Sigmoid colon (tissue), 7 donors: ENCODE results near the gene ADORA3. TPM values are rescaled to one million over a fixed set of nuclear protein-coding genes. Genes with fewer than 3 reads are reported as not detected.

ENCODE experiments used
- DNase-seq: peaks from one replicate; pipeline ENCODE4 v3.0.0-alpha.2; 2019
- H3K27ac ChIP-seq, 4 donors: fragments of 200-600 bp; sonication (generic); one replicate each; pipeline ENCODE4 v1.5.1; 2016 to 2019; ENCODE audit warnings: mild to moderate bottlenecking in 1 of 4
- H3K27me3 ChIP-seq, 3 donors: fragments of 200-600 bp; sonication (generic); one replicate each; pipeline ENCODE4 v1.5.1; 2019; ENCODE audit warnings: mild to moderate bottlenecking in 1 of 3
- H3K36me3 ChIP-seq, 4 donors: fragments of 200-600 bp; sonication (generic); one replicate each; pipeline ENCODE4 v1.5.1; 2016 to 2019
- H3K4me1 ChIP-seq, 4 donors: fragments of 200-600 bp; sonication (generic); one replicate each; pipeline ENCODE4 v1.5.1; 2017 to 2019
- H3K4me3 ChIP-seq, 4 donors: fragments of 200-600 bp; sonication (generic); one replicate each; pipeline ENCODE4 v1.5.1; 2017 to 2019; ENCODE audit warnings: mild to moderate bottlenecking in 2 of 4, moderate library complexity in 1 of 4
- H3K9me3 ChIP-seq, 4 donors: fragments of 200-600 bp in 3 of 4; sonication (generic) in 3 of 4; one replicate each; pipeline versions ENCODE4 v1.5.1 to v1.6.1; 2013 to 2019
- CTCF ChIP-seq, 4 experiments: fragments of 450-650 bp in 3 of 4; fragments of 200-600 bp in 1 of 4; IDR thresholded peaks; one replicate each; pipeline ENCODE4 v1.5.1; 2016 to 2019; ENCODE audit warnings: antibody characterized with exemption in 4 of 4, mild to moderate bottlenecking in 3 of 4, moderate library complexity in 2 of 4
- EP300 ChIP-seq, 4 donors: sonication (generic); formaldehyde crosslinking; IDR thresholded peaks; one replicate each; pipeline ENCODE4 v1.6.1; 2017; ENCODE audit warnings: antibody characterized with exemption in 4 of 4
- POLR2A ChIP-seq, 2 donors: fragments of 450-650 bp; IDR thresholded peaks; one replicate each; pipeline ENCODE4 v1.6.1; 2016; ENCODE audit warnings: antibody characterized with exemption in 2 of 2, mild to moderate bottlenecking in 2 of 2, moderate library complexity in 2 of 2
- POLR2AphosphoS5 ChIP-seq, 4 donors: sonication (generic); formaldehyde crosslinking; IDR thresholded peaks; one replicate each; pipeline ENCODE4 v1.6.1; 2017; ENCODE audit warnings: antibody characterized with exemption in 4 of 4
- WGBS, 2 donors: extraction: QIAGEN DNeasy Blood & Tissue Kit; methylation state at CpG; one replicate each; pipeline ENCODE4 v1.1.7; 2013; 5-methylcytosine and 5-hydroxymethylcytosine counted together
- intact Hi-C: fragments of 100-400 bp; cut with DNase I; formaldehyde crosslinking; loops from one replicate; pipeline ENCODE4 v1.15.1; 2023
- polyA plus RNA-seq, 3 donors: library from polyadenylated mRNA; stranded (reverse); fragments of 200-250 nt; gene quantifications; one replicate each; pipeline ENCODE4 v1.2.3, GENCODE V29; 2013
- total RNA-seq, 4 donors: library from RNA; depleted of rRNA; stranded (reverse); fragments of >200 nt; gene quantifications; one replicate each; pipeline ENCODE4 v1.1.0, GENCODE V29; 2016
- donor health status: healthy with polysubstance abuse.
- donor health status: Bipolar disorder and iron deficiency.
- donor health status: healthy.

The ADORA3 gene
- total and polyA plus RNA-seq, 7 donors = 3.0 to 20.6 (median 9.1) TPM

- 93 to 96% methylated on average over 3 of the region's 3 CpGs for WGBS, 2 donors
- H3K27ac ChIP-seq = peak overlapping the region in 2 of 4 donors; percentile 24 to 36
- H3K4me1 ChIP-seq = no peaks in the 10 kb centered on the region
- no peak for DNase-seq
- TF ChIP-seq POLR2A (IDR thresholded peaks at IDR 0.05) (no peak), CTCF (IDR thresholded peaks at IDR 0.05) (no peak), EP300 (IDR thresholded peaks at IDR 0.05) (no peak), POLR2AphosphoS5 (IDR thresholded peaks at IDR 0.05) (no peak)
- peaks cover 15 to 61% (median 29%) of the 10 kb centered on the region in 4 donors for H3K36me3 ChIP-seq
- no peaks in the 10 kb centered on the region for H3K27me3 ChIP-seq
- H3K9me3 ChIP-seq = no peaks in the 10 kb centered on the region
- H3K4me3 ChIP-seq = no peak overlapping the region
- intact Hi-C loops = no loop called here
Measured at GRCh38 chr1:111471538-111471937, 31.9 kb downstream of the ADORA3 start.

GRCh38 chr1:111471012-111471411 is 32.4 kb downstream of the ADORA3 start:
- H3K27me3 ChIP-seq = no peaks in the 10 kb centered on the region
- WGBS, 2 donors = 39 to 62% methylated on average over 3 of the region's 3 CpGs
- H3K27ac ChIP-seq = peak overlapping the region in 3 of 4 donors; percentile 36 to 42 (median 39)
- no peak overlapping the region for H3K4me3 ChIP-seq
- H3K4me1 ChIP-seq = no peaks in the 10 kb centered on the region
- intact Hi-C loops = no loop called here
- TF ChIP-seq POLR2A (IDR thresholded peaks at IDR 0.05) (no peak), POLR2AphosphoS5 (IDR thresholded peaks at IDR 0.05) (no peak), EP300 (IDR thresholded peaks at IDR 0.05) (no peak), CTCF (IDR thresholded peaks at IDR 0.05) (no peak)
- H3K9me3 ChIP-seq = no peaks in the 10 kb centered on the region
- DNase-seq = peak; percentile 77
- peaks cover 15 to 63% (median 29%) of the 10 kb centered on the region in 4 donors for H3K36me3 ChIP-seq

DNA sequence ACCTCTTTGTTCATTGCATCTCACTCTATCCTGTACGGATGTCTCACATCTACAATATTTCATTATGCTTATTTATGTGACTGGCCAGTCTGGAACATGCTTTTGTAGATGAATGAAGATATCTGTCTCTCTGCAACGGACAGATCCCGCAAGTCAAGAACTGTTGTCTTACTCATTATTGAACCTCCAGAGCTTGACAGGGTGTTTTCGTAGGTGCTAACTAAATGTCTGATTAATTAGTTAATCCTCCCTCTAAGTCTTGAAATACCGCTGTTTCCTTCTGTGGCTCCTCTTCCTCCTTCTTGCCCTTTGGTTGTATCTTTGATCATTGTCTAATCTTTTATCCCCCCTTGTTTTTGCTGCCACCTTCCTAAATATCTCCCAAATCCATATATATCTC is 32.8 kb downstream of the ADORA3 start:
- Histone ChIP-seq H3K4me3 (no peak overlapping the region), H3K27me3 (no peaks in the 10 kb centered on the region), H3K9me3 (no peaks in the 10 kb centered on the region), H3K27ac (peak overlapping the region in 3 of 4 donors; percentile 29 to 42 (median 39)), H3K4me1 (no peaks in the 10 kb centered on the region), H3K36me3 (peaks cover 15 to 64% (median 29%) of the 10 kb centered on the region in 4 donors)
- no peak for TF ChIP-seq POLR2A (IDR thresholded peaks at IDR 0.05)
- no peak for TF ChIP-seq POLR2AphosphoS5 (IDR thresholded peaks at IDR 0.05)
- no peak for TF ChIP-seq CTCF (IDR thresholded peaks at IDR 0.05)
- TF ChIP-seq EP300 (IDR thresholded peaks at IDR 0.05) = no peak
- DNase-seq = no peak
- intact Hi-C loops = no loop called here
- WGBS, 2 donors = 77 to 93% methylated on average over 5 of the region's 5 CpGs

DNA sequence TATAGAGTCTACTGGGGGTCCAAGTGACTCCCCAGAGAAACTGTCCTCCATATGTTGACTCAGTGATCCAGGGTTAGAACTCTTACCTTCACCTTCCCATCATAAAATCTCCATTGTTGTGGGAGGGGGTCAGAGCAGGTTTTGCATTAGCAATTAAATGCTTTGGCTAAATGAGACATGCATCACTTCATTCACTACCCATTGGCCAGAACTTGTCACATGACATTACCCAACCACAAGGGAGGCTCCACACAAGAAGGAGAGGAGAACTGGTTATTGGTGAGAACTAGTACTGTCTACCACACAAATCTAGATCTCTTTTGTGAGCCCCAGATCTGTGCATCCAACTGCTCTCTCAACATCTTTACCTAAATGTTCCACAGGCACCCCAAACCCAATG is 33.9 kb downstream of the ADORA3 start:
- DNase-seq = no peak
- Histone ChIP-seq H3K4me3 (no peak overlapping the region), H3K27me3 (no peaks in the 10 kb centered on the region), H3K27ac (no peak overlapping the region), H3K9me3 (no peaks in the 10 kb centered on the region), H3K4me1 (no peaks in the 10 kb centered on the region), H3K36me3 (peaks cover 15 to 71% (median 29%) of the 10 kb centered on the region in 4 donors)
- TF ChIP-seq POLR2A (IDR thresholded peaks at IDR 0.05) = no peak
- no peak for TF ChIP-seq CTCF (IDR thresholded peaks at IDR 0.05)
- TF ChIP-seq POLR2AphosphoS5 (IDR thresholded peaks at IDR 0.05) = no peak
- TF ChIP-seq EP300 (IDR thresholded peaks at IDR 0.05) = no peak
- intact Hi-C loops = no loop called here

GRCh38 chr1:111468717-111469100 is 34.7 kb downstream of the ADORA3 start:
- no peak for DNase-seq
- Histone ChIP-seq H3K36me3 (peaks cover 15 to 77% (median 29%) of the 10 kb centered on the region in 4 donors), H3K9me3 (no peaks in the 10 kb centered on the region), H3K4me1 (peaks cover 0 to under 1% (median 0%) of the 10 kb centered on the region in 4 donors), H3K4me3 (no peak overlapping the region), H3K27ac (no peak overlapping the region), H3K27me3 (no peaks in the 10 kb centered on the region)
- intact Hi-C loops = no loop called here
- TF ChIP-seq CTCF (IDR thresholded peaks at IDR 0.05) (no peak), EP300 (IDR thresholded peaks at IDR 0.05) (no peak), POLR2AphosphoS5 (IDR thresholded peaks at IDR 0.05) (no peak)
